ENCODE results near the gene C22orf39. TPM values are rescaled to one million over a fixed set of nuclear protein-coding genes. Genes with fewer than 3 reads are reported as not detected.

C22orf39 gene
- total RNA-seq, 1 donor from 2014 or later: 42.3 TPM

DNA sequence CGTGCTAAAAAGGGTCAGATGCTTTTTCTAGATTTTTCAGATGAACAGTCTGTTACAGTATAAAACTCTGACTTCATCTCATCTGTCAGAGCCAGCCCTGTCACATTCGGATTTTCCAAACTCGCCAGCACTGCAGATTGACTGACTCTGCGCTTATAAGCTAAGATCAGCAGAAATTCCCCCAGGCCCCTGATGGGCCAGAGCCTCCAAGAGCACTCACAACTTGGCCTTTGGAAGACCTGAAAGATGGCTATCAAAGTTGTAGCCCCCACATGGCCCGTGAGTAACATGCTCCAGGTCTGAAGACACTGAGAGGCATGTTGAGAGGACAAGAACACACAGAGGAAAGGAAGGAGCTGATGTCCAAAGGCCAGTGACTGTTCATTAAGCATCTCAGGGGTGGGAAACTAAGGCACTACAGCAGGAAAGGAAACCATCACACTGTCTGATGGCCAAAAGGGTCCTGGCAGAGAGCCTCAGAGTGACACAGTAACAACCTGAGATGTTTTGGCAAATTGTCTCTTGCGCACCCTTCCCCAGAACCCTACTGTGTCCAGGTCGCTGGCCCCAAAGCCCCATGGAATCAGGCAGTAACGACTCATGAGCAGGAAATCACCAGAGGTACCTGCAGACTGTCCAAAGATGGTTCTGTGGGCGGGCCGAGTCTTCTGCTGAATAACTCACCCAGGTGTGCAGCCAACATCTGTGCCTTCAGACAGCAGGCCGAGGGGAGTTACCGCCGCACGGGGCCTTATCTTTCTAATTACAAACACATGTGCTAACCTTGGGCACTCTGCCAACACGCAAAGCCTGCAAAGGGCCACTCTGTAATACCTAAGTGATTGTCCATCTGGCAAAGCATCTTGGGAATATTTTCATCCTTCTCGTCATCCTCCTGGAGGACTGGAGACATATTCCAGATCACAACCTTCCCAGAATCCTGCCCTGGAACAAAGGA is 39.6 kb downstream of the C22orf39 start:
- no peak overlapping the region for H3K4me3 ChIP-seq (ENCODE audit: low read depth, low read length)
- DNase-seq (ENCODE audit: low read depth): no peak
- TF ChIP-seq, protein P1, sequence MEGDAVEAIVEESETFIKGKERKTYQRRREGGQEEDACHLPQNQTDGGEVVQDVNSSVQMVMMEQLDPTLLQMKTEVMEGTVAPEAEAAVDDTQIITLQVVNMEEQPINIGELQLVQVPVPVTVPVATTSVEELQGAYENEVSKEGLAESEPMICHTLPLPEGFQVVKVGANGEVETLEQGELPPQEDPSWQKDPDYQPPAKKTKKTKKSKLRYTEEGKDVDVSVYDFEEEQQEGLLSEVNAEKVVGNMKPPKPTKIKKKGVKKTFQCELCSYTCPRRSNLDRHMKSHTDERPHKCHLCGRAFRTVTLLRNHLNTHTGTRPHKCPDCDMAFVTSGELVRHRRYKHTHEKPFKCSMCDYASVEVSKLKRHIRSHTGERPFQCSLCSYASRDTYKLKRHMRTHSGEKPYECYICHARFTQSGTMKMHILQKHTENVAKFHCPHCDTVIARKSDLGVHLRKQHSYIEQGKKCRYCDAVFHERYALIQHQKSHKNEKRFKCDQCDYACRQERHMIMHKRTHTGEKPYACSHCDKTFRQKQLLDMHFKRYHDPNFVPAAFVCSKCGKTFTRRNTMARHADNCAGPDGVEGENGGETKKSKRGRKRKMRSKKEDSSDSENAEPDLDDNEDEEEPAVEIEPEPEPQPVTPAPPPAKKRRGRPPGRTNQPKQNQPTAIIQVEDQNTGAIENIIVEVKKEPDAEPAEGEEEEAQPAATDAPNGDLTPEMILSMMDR (IDR thresholded peaks at IDR 0.05; ENCODE audit: insufficient read depth, low read length, poor library complexity, severe bottlenecking): no peak
- H3K27me3 ChIP-seq (ENCODE audit: control insufficient read depth, insufficient read depth, low read length): no peaks in the 10 kb centered on the region
- peaks cover 3% of the 10 kb centered on the region for H3K36me3 ChIP-seq (ENCODE audit: control insufficient read depth, insufficient read depth, low read length)

DNA sequence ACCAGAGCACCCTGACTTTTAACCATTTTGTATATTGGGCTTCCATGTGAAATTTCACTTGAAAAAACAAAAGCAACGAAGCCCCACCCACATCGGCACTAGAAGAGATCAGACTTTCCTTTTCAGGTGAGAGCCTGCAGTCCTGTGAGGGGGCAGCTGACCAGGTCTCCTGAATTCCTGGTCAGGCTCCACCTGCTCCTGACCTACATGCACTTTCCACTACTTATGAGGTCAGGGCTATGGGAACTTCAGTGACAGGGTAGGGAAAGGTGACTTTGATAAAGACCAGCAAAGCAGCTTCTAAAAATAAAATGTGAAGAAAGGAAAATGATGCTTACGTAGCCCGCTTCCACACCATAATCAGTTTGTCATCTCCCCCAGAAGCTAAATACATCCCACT is 40.7 kb downstream of the C22orf39 start:
- Histone ChIP-seq H3K36me3 (ENCODE audit: control insufficient read depth, insufficient read depth, low read length) (peaks cover 3% of the 10 kb centered on the region), H3K27me3 (ENCODE audit: control insufficient read depth, insufficient read depth, low read length) (no peaks in the 10 kb centered on the region), H3K4me3 (ENCODE audit: low read depth, low read length) (no peak overlapping the region)
- DNase-seq (ENCODE audit: low read depth): no peak
- TF ChIP-seq, protein P1 (IDR thresholded peaks at IDR 0.05; ENCODE audit: insufficient read depth, low read length, poor library complexity, severe bottlenecking): no peak

DNA sequence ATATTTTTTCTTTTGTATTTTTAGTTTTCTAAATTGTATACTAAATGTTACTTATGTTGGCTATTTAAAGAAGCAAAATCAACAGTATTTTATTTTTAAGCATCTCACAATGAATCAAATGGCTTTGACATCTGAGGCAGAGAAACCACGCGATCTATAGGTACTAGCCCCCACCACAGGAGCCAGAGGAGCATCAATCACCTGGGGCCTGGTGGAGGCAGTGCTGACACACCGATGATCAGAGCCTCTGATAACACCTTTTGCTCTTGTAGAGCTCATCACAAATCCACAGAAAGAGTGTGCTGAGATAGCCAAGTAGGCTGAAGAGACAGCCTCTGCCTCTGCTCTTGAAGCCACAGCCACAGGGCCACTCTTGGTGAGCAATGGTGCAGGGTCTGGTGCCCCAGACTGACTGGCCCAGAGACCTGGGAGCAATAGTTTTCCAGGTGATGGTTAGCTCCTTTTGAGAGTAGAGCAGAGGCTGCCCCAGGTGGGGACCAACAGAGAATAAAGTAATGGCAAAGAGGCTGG is 41.2 kb downstream of the C22orf39 start:
- no peak for DNase-seq (ENCODE audit: low read depth)
- Histone ChIP-seq H3K4me3 (ENCODE audit: low read depth, low read length) (no peak overlapping the region), H3K36me3 (ENCODE audit: control insufficient read depth, insufficient read depth, low read length) (peaks cover 3% of the 10 kb centered on the region), H3K27me3 (ENCODE audit: control insufficient read depth, insufficient read depth, low read length) (no peaks in the 10 kb centered on the region)
- TF ChIP-seq, protein P1 (IDR thresholded peaks at IDR 0.05; ENCODE audit: insufficient read depth, low read length, poor library complexity, severe bottlenecking): no peak

DNA sequence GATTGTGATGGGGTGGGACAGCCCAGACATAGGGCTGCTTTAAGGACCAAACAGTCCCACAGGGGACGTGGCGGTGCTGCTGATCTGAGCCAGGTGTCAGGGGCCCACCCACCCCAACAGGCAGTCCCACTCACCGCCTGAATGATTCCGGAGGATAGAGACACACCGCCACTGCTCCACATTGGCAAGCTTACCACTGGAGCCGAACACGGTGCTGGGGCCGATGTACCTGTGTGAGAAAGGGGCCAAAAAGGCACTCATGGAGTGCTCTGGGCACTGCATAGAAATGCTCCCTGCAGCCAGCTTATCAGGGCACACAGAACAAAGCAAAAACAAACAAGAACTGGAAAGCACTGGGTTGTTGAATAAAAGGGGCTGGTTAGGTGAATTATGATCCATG is 41.9 kb downstream of the C22orf39 start:
- Histone ChIP-seq H3K27me3 (ENCODE audit: control insufficient read depth, insufficient read depth, low read length) (no peaks in the 10 kb centered on the region), H3K36me3 (ENCODE audit: control insufficient read depth, insufficient read depth, low read length) (peaks cover 3% of the 10 kb centered on the region), H3K4me3 (ENCODE audit: low read depth, low read length) (no peak overlapping the region)
- no peak for DNase-seq (ENCODE audit: low read depth)
- TF ChIP-seq, protein P1 (IDR thresholded peaks at IDR 0.05; ENCODE audit: insufficient read depth, low read length, poor library complexity, severe bottlenecking): no peak

DNA sequence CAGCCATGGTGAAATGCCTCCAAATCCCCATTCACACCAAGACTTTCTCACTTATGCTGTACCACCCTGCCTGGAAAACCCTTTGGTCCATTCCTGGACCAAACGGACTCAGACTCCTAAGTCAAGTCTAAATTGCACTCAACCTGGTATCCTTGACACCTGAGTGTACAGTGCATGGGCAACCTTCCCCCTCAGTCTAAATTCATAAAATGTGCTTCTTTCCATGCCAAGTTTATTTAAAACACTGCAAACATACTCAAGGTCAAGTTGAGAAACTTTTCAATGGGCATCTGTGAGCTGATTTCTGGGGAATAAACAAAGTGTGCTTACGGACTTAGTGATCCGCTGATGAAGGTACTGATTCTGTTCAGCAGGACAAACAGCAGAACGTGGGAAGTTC is 42.4 kb downstream of the C22orf39 start:
- Histone ChIP-seq H3K27me3 (ENCODE audit: control insufficient read depth, insufficient read depth, low read length) (no peaks in the 10 kb centered on the region), H3K4me3 (ENCODE audit: low read depth, low read length) (no peak overlapping the region), H3K36me3 (ENCODE audit: control insufficient read depth, insufficient read depth, low read length) (peaks cover 3% of the 10 kb centered on the region)
- DNase-seq (ENCODE audit: low read depth): no peak
- TF ChIP-seq, protein P1 (IDR thresholded peaks at IDR 0.05; ENCODE audit: insufficient read depth, low read length, poor library complexity, severe bottlenecking): no peak
